NCI-H69 (cell line): Measurements from ENCODE around the gene RFC4.
"Not testable (repeated sequence)": the region's sequence is repeated elsewhere in the genome, so short reads cannot be mapped to it uniquely, and the experiment has no call there.

ENCODE experiments used
- DNase-seq: peaks from one replicate; lab custom pipeline; 2025; lab: John Stamatoyannopoulos, UW

The RFC4 gene

GRCh38 chr3:186806089-186807055 lies at the start of gene RFC4:
Gene RFC4 (minus strand): TSS chr3:186806482. CDS start chr3:186804713, 1,769 bp downstream.
- peak; percentile 91 for DNase-seq

GRCh38 chr3:186854954-186855353 lies 48.7 kb upstream of the RFC4 start:
- DNase-seq = no peak

GRCh38 chr3:186854146-186854545 lies 47.9 kb upstream of the RFC4 start:
- no peak for DNase-seq

- no peak for DNase-seq
Observed at GRCh38 chr3:186852994-186853393, 46.7 kb upstream of the RFC4 start.

- not testable (repeated sequence) for DNase-seq
Observed at GRCh38 chr3:186851835-186852234, 45.6 kb upstream of the RFC4 start.

- DNase-seq = peak; percentile 65
Observed at GRCh38 chr3:186849374-186849975, 43.2 kb upstream of the RFC4 start.

GRCh38 chr3:186847437-186847836 lies 41.2 kb upstream of the RFC4 start:
- no peak for DNase-seq

GRCh38 chr3:186845756-186846155 lies 39.5 kb upstream of the RFC4 start:
- DNase-seq = no peak

GRCh38 chr3:186844908-186845307 lies 38.6 kb upstream of the RFC4 start:
- no peak for DNase-seq

- no peak for DNase-seq
Observed at GRCh38 chr3:186843039-186843432, 36.8 kb upstream of the RFC4 start.

- DNase-seq = no peak
Observed at GRCh38 chr3:186842426-186843038, 36.2 kb upstream of the RFC4 start, which contains the start of gene ADIPOQ. Gene ADIPOQ (plus strand): TSS chr3:186842710. CDS start chr3:186853059, 10,349 bp downstream.

- DNase-seq = no peak
Observed at GRCh38 chr3:186841620-186842019, 35.3 kb upstream of the RFC4 start.

GRCh38 chr3:186839874-186840641 lies 33.8 kb upstream of the RFC4 start:
- peak; percentile 10 for DNase-seq

- DNase-seq = no peak
Observed at GRCh38 chr3:186832276-186832675, 26.0 kb upstream of the RFC4 start.

- DNase-seq = no peak
Observed at GRCh38 chr3:186831798-186832197, 25.5 kb upstream of the RFC4 start.

- DNase-seq = peak; percentile 21
Observed at GRCh38 chr3:186828340-186828739, 22.1 kb upstream of the RFC4 start.

GRCh38 chr3:186826976-186827857 lies 20.9 kb upstream of the RFC4 start:
- DNase-seq = peak; percentile 94

GRCh38 chr3:186826410-186826975 lies 20.2 kb upstream of the RFC4 start:
- DNase-seq = peak; percentile 49

- DNase-seq = peak; percentile 61
Observed at GRCh38 chr3:186825872-186826409, 19.7 kb upstream of the RFC4 start.

- peak; percentile 85 for DNase-seq
Observed at GRCh38 chr3:186825294-186825821, 19.1 kb upstream of the RFC4 start.
